Measurements from ENCODE around the gene RASGRF2.

RASGRF2 gene

GRCh38 chr5:80919678-80920196 is 40.4 kb upstream of the RASGRF2 start:
- DNase-seq (ENCODE audit: extremely low read depth, insufficient read length), result no peak
- Histone ChIP-seq H3K36me3 (ENCODE audit: control insufficient read depth, insufficient read depth, low read length) (no peaks in the 10 kb centered on the region), H3K4me3 (replicated peaks; ENCODE audit: low read depth, low read length) (no peak overlapping the region), H3K27me3 (replicated peaks; ENCODE audit: control insufficient read depth, insufficient read depth, low read length) (no peaks in the 10 kb centered on the region)
- no peak for TF ChIP-seq CTCF (IDR thresholded peaks at IDR 0.05; ENCODE audit: insufficient read depth, low read length, poor library complexity, severe bottlenecking)

GRCh38 chr5:80920333-80920732 is 39.8 kb upstream of the RASGRF2 start:
- no peaks in the 10 kb centered on the region for H3K36me3 ChIP-seq (ENCODE audit: control insufficient read depth, insufficient read depth, low read length)
- DNase-seq (ENCODE audit: extremely low read depth, insufficient read length), result no peak
- TF ChIP-seq CTCF (IDR thresholded peaks at IDR 0.05; ENCODE audit: insufficient read depth, low read length, poor library complexity, severe bottlenecking), result no peak
- no peaks in the 10 kb centered on the region for H3K27me3 ChIP-seq (replicated peaks; ENCODE audit: control insufficient read depth, insufficient read depth, low read length)
- no peak overlapping the region for H3K4me3 ChIP-seq (replicated peaks; ENCODE audit: low read depth, low read length)

- H3K36me3 ChIP-seq (ENCODE audit: control insufficient read depth, insufficient read depth, low read length), result no peaks in the 10 kb centered on the region
- no peaks in the 10 kb centered on the region for H3K27me3 ChIP-seq (replicated peaks; ENCODE audit: control insufficient read depth, insufficient read depth, low read length)
- H3K4me3 ChIP-seq (replicated peaks; ENCODE audit: low read depth, low read length), result no peak overlapping the region
- no peak for TF ChIP-seq CTCF (IDR thresholded peaks at IDR 0.05; ENCODE audit: insufficient read depth, low read length, poor library complexity, severe bottlenecking)
- DNase-seq (ENCODE audit: extremely low read depth, insufficient read length), result no peak
Measured at GRCh38 chr5:80921026-80921425, 39.1 kb upstream of the RASGRF2 start.

GRCh38 chr5:80925931-80926330 is 34.2 kb upstream of the RASGRF2 start:
- no peaks in the 10 kb centered on the region for H3K27me3 ChIP-seq (replicated peaks; ENCODE audit: control insufficient read depth, insufficient read depth, low read length)
- no peak for TF ChIP-seq CTCF (IDR thresholded peaks at IDR 0.05; ENCODE audit: insufficient read depth, low read length, poor library complexity, severe bottlenecking)
- H3K4me3 ChIP-seq (replicated peaks; ENCODE audit: low read depth, low read length), result no peak overlapping the region
- no peaks in the 10 kb centered on the region for H3K36me3 ChIP-seq (ENCODE audit: control insufficient read depth, insufficient read depth, low read length)
- DNase-seq (ENCODE audit: extremely low read depth, insufficient read length), result no peak

- no peaks in the 10 kb centered on the region for H3K27me3 ChIP-seq (replicated peaks; ENCODE audit: control insufficient read depth, insufficient read depth, low read length)
- TF ChIP-seq CTCF (IDR thresholded peaks at IDR 0.05; ENCODE audit: insufficient read depth, low read length, poor library complexity, severe bottlenecking), result no peak
- no peak for DNase-seq (ENCODE audit: extremely low read depth, insufficient read length)
- H3K36me3 ChIP-seq (ENCODE audit: control insufficient read depth, insufficient read depth, low read length), result no peaks in the 10 kb centered on the region
- H3K4me3 ChIP-seq (replicated peaks; ENCODE audit: low read depth, low read length), result no peak overlapping the region
Measured at GRCh38 chr5:80926536-80926935, 33.6 kb upstream of the RASGRF2 start.
